ENCODE measurements around the gene GDPD3.
A peak's percentile ranks its signal among the peaks of the same experiment; 100 is the strongest.

The GDPD3 gene

GRCh38 chr16:30068333-30068732 is 45.0 kb downstream of the GDPD3 start:
- Histone ChIP-seq H3K9ac (ENCODE audit: low read depth, low read length) (no peak overlapping the region), H3K4me1 (ENCODE audit: insufficient read depth, low read length) (peaks cover 2% of the 10 kb centered on the region), H3K36me3 (ENCODE audit: insufficient read depth, low read length) (peaks cover 29% of the 10 kb centered on the region), H3K9me3 (ENCODE audit: control insufficient read depth, insufficient read depth, low read length) (no peaks in the 10 kb centered on the region)

DNA sequence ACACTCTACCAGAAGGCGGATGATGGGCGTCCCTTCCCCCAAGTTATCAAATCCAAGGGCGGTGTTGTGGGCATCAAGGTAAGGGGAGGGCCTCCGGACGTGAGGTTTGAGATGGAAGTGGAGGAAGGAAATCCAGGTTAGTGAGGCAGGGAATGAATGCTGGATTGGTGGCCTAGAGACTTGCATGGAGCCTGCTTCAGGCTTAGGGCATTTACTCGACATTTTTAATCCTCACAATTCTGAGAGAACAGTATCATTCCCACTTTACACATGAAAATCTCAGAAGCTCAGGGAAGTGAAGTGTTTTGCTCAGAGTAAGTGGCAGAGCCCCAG is 45.8 kb downstream of the GDPD3 start:
- Histone ChIP-seq H3K36me3 (ENCODE audit: insufficient read depth, low read length) (peaks cover 29% of the 10 kb centered on the region), H3K9me3 (ENCODE audit: control insufficient read depth, insufficient read depth, low read length) (no peaks in the 10 kb centered on the region), H3K4me1 (ENCODE audit: insufficient read depth, low read length) (peaks cover 4% of the 10 kb centered on the region), H3K9ac (ENCODE audit: low read depth, low read length) (no peak overlapping the region)

DNA sequence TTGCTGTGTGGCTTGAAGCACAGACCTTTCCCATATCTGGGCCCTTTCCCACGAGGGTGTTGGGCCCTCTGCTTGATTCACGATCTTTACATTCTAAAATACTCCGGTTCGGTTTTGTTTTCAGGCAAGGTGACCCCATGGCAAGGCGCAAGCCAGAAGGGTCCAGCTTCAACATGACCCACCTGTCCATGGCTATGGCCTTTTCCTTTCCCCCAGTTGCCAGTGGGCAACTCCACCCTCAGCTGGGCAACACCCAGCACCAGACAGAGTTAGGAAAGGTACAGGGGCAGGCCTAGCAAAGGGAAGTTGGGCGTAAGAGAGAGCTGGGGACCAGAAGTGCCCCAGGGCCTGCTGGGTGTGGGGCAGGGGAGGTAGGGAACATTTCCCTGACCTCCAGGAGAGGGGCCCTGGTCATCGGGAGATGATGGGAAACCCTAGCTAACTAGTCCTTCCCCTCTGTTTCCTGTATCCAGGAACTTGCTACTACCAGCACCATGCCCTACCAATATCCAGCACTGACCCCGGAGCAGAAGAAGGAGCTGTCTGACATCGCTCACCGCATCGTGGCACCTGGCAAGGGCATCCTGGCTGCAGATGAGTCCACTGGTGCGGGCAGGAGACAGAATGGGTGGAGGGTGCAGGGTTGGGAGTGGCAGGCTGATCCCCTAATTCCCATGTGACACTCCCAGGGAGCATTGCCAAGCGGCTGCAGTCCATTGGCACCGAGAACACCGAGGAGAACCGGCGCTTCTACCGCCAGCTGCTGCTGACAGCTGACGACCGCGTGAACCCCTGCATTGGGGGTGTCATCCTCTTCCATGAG is 46.4 kb downstream of the GDPD3 start:
- peaks cover 29% of the 10 kb centered on the region for H3K36me3 ChIP-seq (ENCODE audit: insufficient read depth, low read length)
- peak overlapping the region; percentile 98 for H3K9ac ChIP-seq (ENCODE audit: low read depth, low read length)
- H3K9me3 ChIP-seq (ENCODE audit: control insufficient read depth, insufficient read depth, low read length), result no peaks in the 10 kb centered on the region
- H3K4me1 ChIP-seq (ENCODE audit: insufficient read depth, low read length), result peaks cover 4% of the 10 kb centered on the region

DNA sequence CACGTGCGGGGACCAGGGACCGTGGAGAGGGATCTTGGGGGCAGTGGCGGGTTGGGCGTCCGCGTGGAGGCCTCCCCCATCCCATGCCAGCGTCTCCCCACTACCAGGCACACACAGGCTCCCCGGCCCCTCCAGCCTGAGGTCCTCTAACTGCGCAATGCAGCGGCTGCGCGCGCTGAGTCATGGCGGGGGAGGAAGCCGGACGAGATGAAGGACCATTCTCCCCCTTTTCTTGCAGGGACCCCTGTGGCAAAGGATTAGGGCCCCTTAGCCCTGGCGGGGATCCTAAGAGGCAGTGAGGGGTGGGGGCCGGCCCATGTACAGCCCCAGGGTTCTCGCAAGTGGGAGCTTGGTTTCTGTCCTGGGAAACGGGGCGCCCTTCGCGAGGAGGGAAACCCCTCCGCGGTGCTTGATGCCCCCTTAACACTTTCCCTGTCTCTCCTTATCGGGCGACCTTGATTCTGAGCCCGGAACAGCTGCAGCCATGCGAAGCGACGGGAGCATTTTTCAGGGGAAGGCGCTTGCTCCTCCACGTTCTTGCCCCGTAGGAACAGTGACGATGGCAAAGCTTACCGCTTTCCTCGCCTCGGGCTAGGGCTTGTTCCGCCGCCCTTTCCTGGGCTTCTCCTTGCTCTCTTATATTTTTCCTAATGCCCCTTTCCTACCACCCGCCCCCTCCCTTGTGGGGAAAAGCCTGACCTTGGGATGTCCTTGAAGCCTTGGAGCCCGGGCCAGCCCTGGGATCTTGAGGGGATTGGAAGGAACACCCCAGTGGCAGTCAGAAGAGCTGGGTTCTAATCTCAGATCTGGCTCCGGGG is 47.2 kb downstream of the GDPD3 start:
- Histone ChIP-seq H3K9ac (ENCODE audit: low read depth, low read length) (peak overlapping the region; percentile 98), H3K36me3 (ENCODE audit: insufficient read depth, low read length) (peaks cover 29% of the 10 kb centered on the region), H3K9me3 (ENCODE audit: control insufficient read depth, insufficient read depth, low read length) (no peaks in the 10 kb centered on the region), H3K4me1 (ENCODE audit: insufficient read depth, low read length) (peaks cover 4% of the 10 kb centered on the region)

GRCh38 chr16:30065102-30065942 is 48.0 kb downstream of the GDPD3 start, which contains the start of gene ALDOA:
ALDOA (plus strand) TSS chr16:30065760; CDS start chr16:30066898, 1,138 bp downstream.
- Histone ChIP-seq H3K9ac (ENCODE audit: low read depth, low read length) (peak within 1 kb of the TSS; percentile 98), H3K9me3 (ENCODE audit: control insufficient read depth, insufficient read depth, low read length) (no peaks in the 10 kb centered on the region), H3K4me1 (ENCODE audit: insufficient read depth, low read length) (peaks cover 4% of the 10 kb centered on the region), H3K36me3 (ENCODE audit: insufficient read depth, low read length) (peaks cover 26% of the 10 kb centered on the region)

DNA sequence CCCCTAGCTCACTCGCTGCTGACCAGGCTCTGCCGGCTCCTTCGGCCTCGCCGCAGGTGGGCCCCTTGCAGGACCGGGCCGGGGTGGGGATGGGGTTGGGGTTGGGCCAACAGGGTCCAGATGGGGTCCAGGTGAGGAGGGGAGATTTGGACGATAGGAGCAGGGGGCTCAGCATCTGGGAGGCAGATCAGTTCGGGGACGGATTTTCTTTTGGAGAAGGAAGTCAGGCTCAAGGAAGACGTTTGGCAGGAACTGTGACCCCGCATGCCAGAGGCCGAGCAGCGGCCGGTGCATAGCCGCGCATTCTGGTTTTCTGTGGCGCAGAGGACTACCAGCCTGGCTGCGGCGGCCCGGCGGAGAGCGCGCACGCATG is 48.6 kb downstream of the GDPD3 start:
- H3K9me3 ChIP-seq (ENCODE audit: control insufficient read depth, insufficient read depth, low read length), result no peaks in the 10 kb centered on the region
- peaks cover 4% of the 10 kb centered on the region for H3K4me1 ChIP-seq (ENCODE audit: insufficient read depth, low read length)
- peaks cover 21% of the 10 kb centered on the region for H3K36me3 ChIP-seq (ENCODE audit: insufficient read depth, low read length)
- H3K9ac ChIP-seq (ENCODE audit: low read depth, low read length), result peak overlapping the region; percentile 98

DNA sequence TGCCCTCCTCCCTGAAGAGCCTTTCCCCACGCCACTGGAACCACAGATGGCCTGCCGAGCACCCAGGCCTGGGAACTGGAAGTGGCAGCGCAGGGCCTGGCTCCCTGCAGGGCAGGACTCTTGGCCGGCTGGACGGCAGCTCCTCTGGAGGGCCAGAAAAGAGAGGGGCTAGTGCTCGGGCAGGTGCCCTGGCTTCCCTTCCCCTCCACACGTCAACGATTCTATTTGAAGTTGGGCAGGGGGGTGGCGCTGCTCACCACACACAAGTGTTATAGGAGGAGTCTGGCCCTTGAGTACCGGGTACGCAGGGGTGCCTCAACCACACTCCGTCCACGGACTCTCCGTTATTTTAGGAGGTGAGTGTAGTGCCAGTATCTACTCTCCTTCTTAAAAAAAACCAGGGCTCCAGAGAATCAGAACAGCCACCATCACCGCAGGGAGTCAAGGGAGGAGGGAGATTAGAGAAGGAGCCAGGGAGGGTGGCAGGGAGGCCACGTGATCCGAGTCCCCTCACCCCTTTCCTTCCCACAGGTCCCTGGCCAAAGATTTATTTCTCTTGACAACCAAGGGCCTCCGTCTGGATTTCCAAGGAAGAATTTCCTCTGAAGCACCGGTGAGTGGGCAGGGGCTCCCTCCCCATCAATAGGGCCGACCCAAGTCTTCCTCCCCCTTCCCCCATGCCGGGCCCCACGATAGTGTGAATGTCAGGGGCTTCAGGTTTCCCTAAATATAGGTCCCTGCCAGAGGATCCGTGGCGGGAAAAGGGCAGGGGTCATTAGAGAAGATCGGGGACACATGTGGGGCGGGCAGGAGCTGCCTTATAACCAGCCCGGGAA is 49.2 kb downstream of the GDPD3 start:
- peaks cover 15% of the 10 kb centered on the region for H3K36me3 ChIP-seq (ENCODE audit: insufficient read depth, low read length)
- H3K9me3 ChIP-seq (ENCODE audit: control insufficient read depth, insufficient read depth, low read length), result no peaks in the 10 kb centered on the region
- H3K9ac ChIP-seq (ENCODE audit: low read depth, low read length), result peak overlapping the region; percentile 98
- H3K4me1 ChIP-seq (ENCODE audit: insufficient read depth, low read length), result peaks cover 4% of the 10 kb centered on the region

DNA sequence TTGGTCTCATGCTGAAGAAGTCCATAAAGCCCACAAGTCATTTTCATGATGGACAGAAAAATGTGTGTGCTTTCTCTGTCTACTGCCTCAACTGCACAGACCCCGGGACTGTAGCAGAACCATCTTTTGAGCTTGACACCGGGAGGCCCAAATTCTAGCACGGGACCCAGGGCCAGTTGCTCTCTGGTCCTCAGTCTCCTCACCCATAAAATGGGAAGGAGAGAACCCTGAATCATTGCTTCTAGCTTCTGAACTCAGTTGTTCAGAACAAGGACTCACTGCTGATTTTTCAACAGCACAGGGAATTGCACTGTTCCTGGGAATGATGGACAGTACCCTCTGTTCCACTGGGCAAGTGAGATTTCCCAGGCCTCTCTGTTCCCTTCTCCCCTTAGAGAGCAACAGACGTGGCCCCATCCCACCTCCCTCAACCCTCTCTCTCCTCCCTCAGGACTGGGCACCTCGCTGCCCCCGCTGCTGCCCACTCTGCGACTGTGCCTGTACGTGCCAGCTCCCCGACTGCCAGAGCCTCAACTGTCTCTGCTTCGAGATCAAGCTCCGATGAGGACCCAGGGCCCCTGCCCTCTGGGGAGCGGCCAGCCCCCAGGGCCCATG is 50.0 kb downstream of the GDPD3 start:
- peak overlapping the region; percentile 98 for H3K9ac ChIP-seq (ENCODE audit: low read depth, low read length)
- H3K36me3 ChIP-seq (ENCODE audit: insufficient read depth, low read length), result peaks cover 8% of the 10 kb centered on the region; the same call in 1 of the 2 replicates
- no peaks in the 10 kb centered on the region for H3K9me3 ChIP-seq (ENCODE audit: control insufficient read depth, insufficient read depth, low read length)
- peaks cover 4% of the 10 kb centered on the region for H3K4me1 ChIP-seq (ENCODE audit: insufficient read depth, low read length)

DNA sequence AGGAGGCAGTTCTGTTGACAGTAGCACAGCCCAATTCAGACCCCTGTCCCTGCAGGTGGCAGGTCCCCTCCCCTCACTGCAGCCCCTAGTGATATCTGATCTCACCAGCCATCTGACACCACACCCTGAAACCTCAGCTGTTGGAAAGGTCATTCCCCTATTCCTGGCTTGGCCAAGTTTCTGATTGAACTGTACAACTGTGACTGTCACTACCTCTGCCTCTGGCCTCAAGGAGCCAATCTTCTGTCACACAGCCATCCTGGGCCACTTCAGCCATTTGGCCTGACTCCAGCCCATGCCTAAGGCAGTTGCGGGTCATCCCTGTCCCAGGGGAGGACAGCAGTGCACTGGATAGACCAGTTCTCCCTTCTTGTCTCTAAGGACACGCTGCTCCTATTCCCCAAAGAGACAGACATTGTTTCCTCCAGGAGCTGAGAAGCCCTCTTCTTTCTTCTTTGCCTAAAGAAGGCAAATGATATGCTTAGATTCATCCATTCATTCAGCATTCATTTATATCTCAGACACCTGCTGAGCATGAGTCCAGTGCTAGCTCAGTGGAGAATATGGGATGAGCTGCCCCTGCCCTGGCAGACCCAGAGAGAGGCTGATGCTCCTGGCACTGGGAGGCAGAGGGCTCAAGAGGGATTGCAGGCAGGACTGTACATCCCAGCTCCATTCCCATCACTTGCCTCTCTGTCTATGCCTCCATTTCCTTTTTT is 52.3 kb downstream of the GDPD3 start:
- Histone ChIP-seq H3K9ac (ENCODE audit: low read depth, low read length) (no peak overlapping the region), H3K4me1 (ENCODE audit: insufficient read depth, low read length) (peaks cover 4% of the 10 kb centered on the region; the same call in 1 of the 2 replicates), H3K9me3 (ENCODE audit: control insufficient read depth, insufficient read depth, low read length) (no peaks in the 10 kb centered on the region), H3K36me3 (ENCODE audit: insufficient read depth, low read length) (no peaks in the 10 kb centered on the region)

DNA sequence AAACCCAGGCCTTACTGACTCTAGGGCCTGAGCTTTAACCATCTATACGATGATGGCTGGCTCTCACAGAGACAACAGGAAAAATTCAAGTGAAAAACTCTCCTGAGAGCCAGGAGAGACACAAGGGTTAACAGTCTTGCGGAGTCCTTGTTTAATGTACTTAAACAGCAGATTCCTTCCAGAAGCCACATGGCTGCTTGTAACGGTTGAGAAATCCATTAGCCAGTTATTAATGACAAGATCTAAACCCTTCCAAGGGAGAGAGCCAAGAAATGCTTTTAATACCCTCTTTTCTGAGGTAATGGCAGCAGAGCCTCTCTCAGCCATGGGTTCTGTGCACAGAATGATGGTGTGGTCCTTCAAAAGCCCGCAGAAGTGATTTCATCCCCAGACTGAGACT is 53.0 kb downstream of the GDPD3 start:
- peaks cover 4% of the 10 kb centered on the region; the same call in 1 of the 2 replicates for H3K4me1 ChIP-seq (ENCODE audit: insufficient read depth, low read length)
- no peak overlapping the region for H3K9ac ChIP-seq (ENCODE audit: low read depth, low read length)
- no peaks in the 10 kb centered on the region for H3K36me3 ChIP-seq (ENCODE audit: insufficient read depth, low read length)
- H3K9me3 ChIP-seq (ENCODE audit: control insufficient read depth, insufficient read depth, low read length), result no peaks in the 10 kb centered on the region

DNA sequence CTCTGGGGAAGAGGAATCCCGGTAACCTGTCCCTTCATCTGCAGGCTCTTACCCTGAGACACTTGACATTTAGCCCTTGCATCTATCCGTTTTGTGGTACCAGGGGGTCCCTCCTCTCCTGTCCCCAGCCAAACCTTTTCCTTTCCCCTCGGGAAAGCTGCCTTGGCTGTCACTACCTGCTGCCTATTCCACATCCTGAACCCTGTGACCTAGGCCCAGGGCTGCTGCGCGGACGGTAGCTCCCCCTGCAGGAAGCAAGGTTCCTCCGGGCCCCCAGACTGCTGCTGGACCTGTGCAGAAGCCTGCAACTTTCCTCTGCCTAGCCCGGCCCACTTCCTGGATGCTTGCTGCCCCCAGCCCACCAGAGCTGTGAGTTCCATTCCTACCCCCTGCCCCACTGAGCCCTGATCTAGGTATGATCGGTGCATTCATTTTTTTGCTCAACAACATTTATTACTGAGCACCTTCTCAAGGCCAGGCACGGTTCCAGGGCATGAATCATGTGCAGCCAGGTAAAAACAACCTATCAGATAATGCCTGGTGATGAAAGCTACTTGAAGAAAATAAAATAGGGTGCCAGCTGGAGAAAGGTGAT is 58.3 kb downstream of the GDPD3 start:
- H3K9me3 ChIP-seq (ENCODE audit: control insufficient read depth, insufficient read depth, low read length), result no peaks in the 10 kb centered on the region
- H3K36me3 ChIP-seq (ENCODE audit: insufficient read depth, low read length), result no peaks in the 10 kb centered on the region
- no peak overlapping the region for H3K9ac ChIP-seq (ENCODE audit: low read depth, low read length)
- no peaks in the 10 kb centered on the region for H3K4me1 ChIP-seq (ENCODE audit: insufficient read depth, low read length)
